OCI-LY1 (cell line): ENCODE results near the gene SPDYE6.

Experiments
- H2AFZ ChIP-seq: fragments of 200-600 bp; sonication (generic), shearing (Covaris generic); 2 replicates; pipeline ENCODE4 v1.6.0; 2014; ENCODE audit warnings: antibody characterized with exemption, mild to moderate bottlenecking, low read length
- H3F3A ChIP-seq: fragments of 200-600 bp; sonication (generic), shearing (Covaris generic); 2 replicates; pipeline ENCODE4 v1.6.0; 2014; ENCODE audit warnings: mild to moderate bottlenecking, antibody characterized with exemption, low read length, moderate library complexity; ENCODE audit not compliant: insufficient read depth
- H3K27ac ChIP-seq: fragments of 200-600 bp; sonication (generic); 2 replicates; pipeline ENCODE4 v1.5.1; 2014; ENCODE audit warnings: low read length, mixed run types, mild to moderate bottlenecking, low read depth; ENCODE audit not compliant: poor library complexity, severe bottlenecking
- H3K27me3 ChIP-seq: fragments of 200-600 bp; sonication (generic); 2 replicates; pipeline ENCODE4 v1.6.0; 2014; ENCODE audit warnings: antibody characterized with exemption, mild to moderate bottlenecking, low read length, moderate library complexity; ENCODE audit not compliant: insufficient read depth
- H3K36me3 ChIP-seq: fragments of 200-600 bp; sonication (generic); 2 replicates; pipeline ENCODE4 v1.6.1; 2014; ENCODE audit warnings: mild to moderate bottlenecking, antibody characterized with exemption, low read length, moderate library complexity, mixed read lengths; ENCODE audit not compliant: insufficient read depth
- H3K4me1 ChIP-seq: fragments of 200-600 bp; sonication (generic); 2 replicates; pipeline ENCODE4 v1.5.1; 2014; ENCODE audit warnings: mild to moderate bottlenecking, low read length, moderate library complexity; ENCODE audit not compliant: insufficient read depth, severe bottlenecking
- H3K4me2 ChIP-seq: fragments of 200-600 bp; sonication (generic), shearing (Covaris generic); 2 replicates; pipeline ENCODE4 v1.6.1; 2014; ENCODE audit warnings: low read length
- H3K4me3 ChIP-seq: fragments of 200-600 bp; sonication (generic); 2 replicates; pipeline ENCODE4 v1.5.1; 2014; ENCODE audit warnings: low read length, low read depth, mild to moderate bottlenecking, mixed read lengths; ENCODE audit not compliant: poor library complexity, severe bottlenecking
- H3K79me2 ChIP-seq: fragments of 200-600 bp; shearing (Covaris generic); 2 replicates; pipeline ENCODE4 v1.6.1; 2016; ENCODE audit warnings: mixed run types, low read length, mixed read lengths; ENCODE audit not compliant: insufficient read depth
- H3K9ac ChIP-seq: fragments of 200-600 bp; sonication (generic), shearing (Covaris generic); 2 replicates; pipeline ENCODE4 v1.6.1; 2014; ENCODE audit warnings: mild to moderate bottlenecking, low read length, mixed read lengths
- H3K9me2 ChIP-seq: fragments of 200-600 bp; sonication (generic), shearing (Covaris generic); 2 replicates; pipeline ENCODE4 v1.6.1; 2014; ENCODE audit warnings: low read depth, mild to moderate bottlenecking, low read length, mixed read lengths
- H3K9me3 ChIP-seq: fragments of 200-600 bp; shearing (Covaris generic); 2 replicates; pipeline ENCODE4 v1.6.1; 2014; ENCODE audit warnings: low read length, mixed read lengths
- H4K20me1 ChIP-seq: fragments of 200-600 bp; sonication (generic), shearing (Covaris generic); 2 replicates; pipeline ENCODE4 v1.6.0; 2016; ENCODE audit warnings: mild to moderate bottlenecking, low read length; ENCODE audit not compliant: insufficient read depth
- CTCF ChIP-seq: fragments of 200-600 bp; sonication (generic), shearing (Covaris generic); IDR thresholded peaks from 2 replicates; pipeline ENCODE4 v1.5.1; 2017; ENCODE audit warnings: mild to moderate bottlenecking, antibody characterized with exemption, low read length, moderate library complexity, mixed read lengths
- EZH2 ChIP-seq: fragments of 200-600 bp; sonication (generic), shearing (Covaris generic); IDR thresholded peaks from 2 replicates; pipeline ENCODE4 v1.8.0; 2017; ENCODE audit warnings: borderline replicate concordance, mixed run types, mild to moderate bottlenecking, antibody characterized with exemption, low read length, moderate library complexity, mixed read lengths

Gene SPDYE6

DNA sequence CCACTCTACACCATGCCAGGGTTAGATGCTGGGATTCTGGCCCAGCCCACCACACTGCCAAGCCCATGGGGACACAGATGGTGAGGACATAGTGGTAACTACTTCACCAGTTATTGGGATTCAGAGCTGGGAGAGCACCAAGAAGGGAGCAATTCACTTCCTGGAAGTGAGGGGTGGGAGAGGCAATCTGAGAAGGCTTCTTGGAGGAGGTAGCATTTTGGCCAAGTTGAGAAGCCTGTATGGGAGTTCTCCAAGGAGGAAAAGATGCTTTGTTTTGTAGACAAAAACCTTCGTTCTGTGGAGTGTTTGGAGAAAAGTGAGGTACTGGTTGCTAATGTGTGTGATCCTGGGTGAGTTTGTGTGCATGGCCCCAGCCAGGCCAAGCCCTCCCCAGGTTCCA lies 36.1 kb upstream of the SPDYE6 start:
- TF ChIP-seq EZH2, result no peak
- TF ChIP-seq CTCF, result no peak
- no peak overlapping the region for H3K9ac ChIP-seq
- H2AFZ ChIP-seq, result no peak overlapping the region
- H3K4me3 ChIP-seq, result no peak overlapping the region
- no peaks in the 10 kb centered on the region; the same call in 1 of the 2 replicates for H3F3A ChIP-seq
- H3K9me3 ChIP-seq, result no peaks in the 10 kb centered on the region
- no peak overlapping the region for H3K27ac ChIP-seq
- H3K4me2 ChIP-seq, result no peak overlapping the region
- no peaks in the 10 kb centered on the region for H4K20me1 ChIP-seq
- no peaks in the 10 kb centered on the region for H3K9me2 ChIP-seq
- peaks cover 8% of the 10 kb centered on the region; the same call in 1 of the 2 replicates for H3K79me2 ChIP-seq
- H3K4me1 ChIP-seq, result peaks cover 14% of the 10 kb centered on the region
- H3K27me3 ChIP-seq, result no peaks in the 10 kb centered on the region
- peaks cover 27% of the 10 kb centered on the region for H3K36me3 ChIP-seq

GRCh38 chr7:102390697-102391484 lies 34.6 kb upstream of the SPDYE6 start:
- Histone ChIP-seq H3K9me2 (no peaks in the 10 kb centered on the region), H4K20me1 (no peaks in the 10 kb centered on the region), H3K9ac (no peak overlapping the region), H3K4me2 (no peak overlapping the region), H3K79me2 (no peaks in the 10 kb centered on the region), H2AFZ (no peak overlapping the region), H3K36me3 (peaks cover 41% of the 10 kb centered on the region), H3K9me3 (no peaks in the 10 kb centered on the region), H3K27me3 (no peaks in the 10 kb centered on the region), H3K4me1 (peaks cover 7% of the 10 kb centered on the region), H3K27ac (no peak overlapping the region), H3F3A (no peaks in the 10 kb centered on the region; the same call in none of the 2 replicates), H3K4me3 (no peak overlapping the region)
- peak; percentile 100 for TF ChIP-seq CTCF
- TF ChIP-seq EZH2, result no peak

DNA sequence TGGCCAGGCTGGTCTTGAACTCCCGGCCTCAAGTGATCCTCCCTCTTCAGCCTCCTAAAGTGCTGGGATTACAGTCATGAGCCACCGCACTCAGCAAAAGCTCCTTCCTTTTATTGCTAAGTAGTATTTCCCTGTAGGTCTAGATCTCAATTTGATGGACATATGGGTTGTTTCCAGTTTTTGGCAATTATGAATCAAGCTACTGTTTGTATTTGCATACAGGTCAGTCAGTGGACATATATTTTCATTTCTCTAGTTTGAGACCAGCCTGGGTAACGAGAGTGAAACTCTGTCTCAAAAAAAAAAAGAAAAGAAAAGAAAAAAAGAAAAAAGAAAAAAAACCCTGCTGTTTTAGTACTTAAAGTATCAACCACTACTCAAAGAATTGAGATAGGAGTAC lies 33.6 kb upstream of the SPDYE6 start:
- Histone ChIP-seq H3K79me2 (no peaks in the 10 kb centered on the region), H3K4me1 (no peaks in the 10 kb centered on the region), H3K27ac (peak overlapping the region; percentile 44), H2AFZ (no peak overlapping the region), H3K4me3 (no peak overlapping the region), H3K9ac (no peak overlapping the region), H3F3A (no peaks in the 10 kb centered on the region; the same call in none of the 2 replicates), H3K27me3 (no peaks in the 10 kb centered on the region), H3K9me3 (no peaks in the 10 kb centered on the region), H3K9me2 (no peaks in the 10 kb centered on the region), H3K4me2 (no peak overlapping the region), H4K20me1 (0 out of 2 replicates have a peak, but pooled peaks cover 2% of the 10 kb centered on the region), H3K36me3 (peaks cover 52% of the 10 kb centered on the region)
- TF ChIP-seq CTCF (no peak), EZH2 (no peak)
